AG04450 (cell line): ENCODE results near the gene MBTD1. TPM values are rescaled to one million over a fixed set of nuclear protein-coding genes. Genes with fewer than 3 reads are reported as not detected.

Experiments
- CTCF ChIA-PET: fragments of 300-600, 350-600 bp; formaldehyde crosslinking; extraction: SDS; loops from one replicate; lab custom pipeline; 2022; ENCODE audit warnings: antibody characterized with exemption, inconsistent platforms; lab: Charles Lee
- POLR2A ChIA-PET: fragments of 350-600 bp; formaldehyde crosslinking; extraction: SDS; loops from one replicate; lab custom pipeline; 2021; ENCODE audit warnings: antibody characterized with exemption, inconsistent platforms; lab: Yijun Ruan, JAX
- DNase-seq: peaks from one replicate; pipeline ENCODE4 v3.0.0-alpha.2; 2011; ENCODE audit warnings: low read depth, low spot score
- H3K27ac ChIP-seq: one replicate; pipeline ENCODE4 v1.5.1; 2012; ENCODE audit warnings: low read depth, low read length, control low read depth
- H3K27me3 ChIP-seq: one replicate; pipeline ENCODE4 v1.6.0; 2012; ENCODE audit warnings: low read length; ENCODE audit not compliant: control insufficient read depth, insufficient read depth
- H3K4me3 ChIP-seq: 2 replicates; pipeline ENCODE4 v1.5.1; 2011; ENCODE audit warnings: mild to moderate bottlenecking, low read depth, low read length, control low read depth
- H3K9me3 ChIP-seq: 2 replicates; pipeline ENCODE4 v1.5.1; 2012; ENCODE audit warnings: low read length; ENCODE audit not compliant: control insufficient read depth, insufficient read depth
- CTCF ChIP-seq: IDR thresholded peaks from 2 replicates; pipeline ENCODE4 v1.5.1; 2011; ENCODE audit warnings: low read depth, low read length, control low read depth, inconsistent platforms
- polyA plus RNA-seq: library from polyadenylated mRNA; depleted of rRNA; stranded (reverse); fragments of >200 nt; gene quantifications from 2 replicates; pipeline ENCODE4 v1.2.3, GENCODE V29; 2011

The MBTD1 gene
- polyA plus RNA-seq, 1 experiment, result 10.2 TPM

GRCh38 chr17:51164911-51165679 lies 94.8 kb downstream of the MBTD1 start:
- ChIA-PET POLR2A (interaction anchor here (1.2 kb wide), 1 partner anchor 12 kb away, joined by 3 read pairs; the partner anchor contains the start of gene NME1), CTCF (interaction anchor here (0.5 to 1.0 kb wide), 2 partner anchors 35 to 155 kb away, joined by 3 read pairs; no protein-coding TSS in a partner anchor)
- TF ChIP-seq CTCF, result no peak
- peak overlapping the region; percentile 87 for H3K27ac ChIP-seq
- DNase-seq, result no peak
- no peaks in the 10 kb centered on the region for H3K27me3 ChIP-seq
- H3K4me3 ChIP-seq, result peak overlapping the region; percentile 93; the same call in 1 of the 2 replicates
- no peaks in the 10 kb centered on the region; the same call in 1 of the 2 replicates for H3K9me3 ChIP-seq

DNA sequence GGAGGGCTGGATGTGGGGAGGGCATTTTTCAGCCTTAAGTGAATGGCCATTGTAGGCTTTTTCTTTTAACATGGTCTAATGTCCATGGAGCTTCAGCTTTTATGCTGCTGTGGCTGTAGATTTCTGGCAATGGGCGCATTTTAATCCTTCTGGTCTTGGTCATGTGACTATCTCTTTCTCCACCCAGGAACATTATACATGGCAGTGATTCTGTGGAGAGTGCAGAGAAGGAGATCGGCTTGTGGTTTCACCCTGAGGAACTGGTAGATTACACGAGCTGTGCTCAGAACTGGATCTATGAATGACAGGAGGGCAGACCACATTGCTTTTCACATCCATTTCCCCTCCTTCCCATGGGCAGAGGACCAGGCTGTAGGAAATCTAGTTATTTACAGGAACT lies 98.3 kb downstream of the MBTD1 start:
- no peaks in the 10 kb centered on the region for H3K27me3 ChIP-seq
- no peak overlapping the region for H3K4me3 ChIP-seq
- POLR2A ChIA-PET, result no interaction called here
- H3K27ac ChIP-seq, result no peak overlapping the region
- no peaks in the 10 kb centered on the region; the same call in 1 of the 2 replicates for H3K9me3 ChIP-seq
- DNase-seq, result no peak
- CTCF ChIA-PET, result interaction anchor here (1.3 kb wide), 1 partner anchor 8 kb away, joined by 6 read pairs; the partner anchor contains the start of gene NME1
- TF ChIP-seq CTCF, result no peak

GRCh38 chr17:51159604-51160003 lies 100.2 kb downstream of the MBTD1 start:
- TF ChIP-seq CTCF, result no peak
- POLR2A ChIA-PET, result no interaction called here
- Histone ChIP-seq H3K27me3 (no peaks in the 10 kb centered on the region), H3K27ac (no peak overlapping the region), H3K4me3 (no peak overlapping the region), H3K9me3 (no peaks in the 10 kb centered on the region)
- CTCF ChIA-PET, result no interaction called here
- DNase-seq, result no peak

- DNase-seq, result no peak
- CTCF ChIA-PET, result interaction anchor here (0.6 to 1.7 kb wide), 2 partner anchors 42 to 155 kb away, joined by 3 to 9 read pairs; no protein-coding TSS in a partner anchor
- Histone ChIP-seq H3K27ac (no peak overlapping the region), H3K4me3 (no peak overlapping the region), H3K9me3 (no peaks in the 10 kb centered on the region; the same call in 1 of the 2 replicates), H3K27me3 (no peaks in the 10 kb centered on the region)
- TF ChIP-seq CTCF, result no peak
- POLR2A ChIA-PET, result no interaction called here
Measured at GRCh38 chr17:51155416-51155815, 104.4 kb downstream of the MBTD1 start.

DNA sequence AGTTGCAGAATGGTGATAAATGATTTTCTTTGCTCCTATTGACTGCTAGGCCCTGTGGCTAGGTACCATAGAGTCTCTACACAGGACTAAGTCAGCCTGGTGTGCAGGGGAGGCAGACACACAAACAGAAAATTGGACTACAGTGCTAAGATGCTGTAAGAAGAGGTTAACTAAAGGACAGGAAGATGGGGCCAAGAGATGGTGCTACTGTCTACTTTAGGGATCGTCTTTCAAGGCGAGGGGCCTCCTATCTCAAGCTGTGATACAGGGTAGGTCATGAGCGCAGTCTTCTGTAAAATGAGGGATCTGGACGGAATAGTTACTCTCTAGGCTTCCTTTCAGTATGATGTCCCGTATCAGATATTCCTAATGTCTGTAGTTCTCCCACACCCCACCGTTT lies 105.7 kb downstream of the MBTD1 start:
- ChIA-PET POLR2A (interaction anchor here (0.7 kb wide), 1 partner anchor 16 kb away, joined by 3 read pairs; no protein-coding TSS in a partner anchor), CTCF (interaction anchor here (1.7 to 7.4 kb wide), 2 partner anchors 152 to 153 kb away, joined by 9 to 204 read pairs; no protein-coding TSS in a partner anchor)
- Histone ChIP-seq H3K27ac (no peak overlapping the region), H3K27me3 (no peaks in the 10 kb centered on the region), H3K9me3 (no peaks in the 10 kb centered on the region; the same call in 1 of the 2 replicates), H3K4me3 (peak overlapping the region; percentile 92)
- DNase-seq, result no peak
- no peak for TF ChIP-seq CTCF
